ENCODE results near the gene CDCA4.
A peak's percentile ranks its signal among the peaks of the same experiment; 100 is the strongest.
"Not testable (repeated sequence)": the region's sequence is repeated elsewhere in the genome, so short reads cannot be mapped to it uniquely, and the experiment has no call there.

Gene CDCA4

GRCh38 chr14:105034315-105035039 lies 13.6 kb upstream of the CDCA4 start:
- H3K9ac ChIP-seq (ENCODE audit: low read length) = no peak overlapping the region

DNA sequence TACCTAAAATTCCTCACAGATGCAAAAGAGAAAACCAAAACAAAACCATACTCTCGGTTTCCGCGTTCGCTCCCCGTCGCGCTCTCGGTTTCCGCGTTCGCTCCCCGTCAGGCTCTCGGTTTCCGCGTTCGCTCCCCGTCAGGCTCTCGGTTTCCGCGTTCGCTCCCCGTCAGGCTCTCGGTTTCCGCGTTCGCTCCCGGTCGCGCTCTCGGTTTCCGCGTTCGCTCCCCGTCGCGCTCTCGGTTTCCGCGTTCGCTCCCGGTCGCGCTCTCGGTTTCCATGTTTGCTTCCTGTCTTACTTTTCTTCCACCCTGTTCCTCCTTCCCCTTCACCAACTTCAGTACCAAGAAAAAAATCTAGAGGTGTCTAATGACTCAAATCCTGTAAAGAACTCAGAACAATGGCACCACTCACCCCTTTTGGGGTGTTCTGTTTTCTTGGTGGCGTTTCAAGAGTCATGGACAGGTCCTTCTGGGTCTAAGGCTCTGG lies 12.6 kb upstream of the CDCA4 start:
- not testable (repeated sequence) for H3K4me2 ChIP-seq (ENCODE audit: low read length); H3K79me2 ChIP-seq (ENCODE audit: insufficient read depth, low read length); H3K27ac ChIP-seq (ENCODE audit: low read depth, low read length, poor library complexity, severe bottlenecking); H3K36me3 ChIP-seq (ENCODE audit: insufficient read depth, low read length); H3F3A ChIP-seq (ENCODE audit: insufficient read depth, low read length); H2AFZ ChIP-seq (ENCODE audit: low read length); H3K9me2 ChIP-seq (ENCODE audit: low read depth, low read length); H3K4me3 ChIP-seq (ENCODE audit: low read depth, low read length, poor library complexity, severe bottlenecking); H4K20me1 ChIP-seq (ENCODE audit: insufficient read depth, low read length); H3K9ac ChIP-seq (ENCODE audit: low read length)
- peaks cover 15% of the 10 kb centered on the region; the same call in 1 of the 2 replicates for H3K9me3 ChIP-seq (ENCODE audit: low read length)
- peaks cover 16% of the 10 kb centered on the region for H3K27me3 ChIP-seq (ENCODE audit: insufficient read depth, low read length)
- peaks cover 13% of the 10 kb centered on the region for H3K4me1 ChIP-seq (ENCODE audit: insufficient read depth, low read length, severe bottlenecking)

More at GRCh38 chr14:105034315-105035039, 13.6 kb upstream of the CDCA4 start:
- H3K36me3 ChIP-seq (ENCODE audit: insufficient read depth, low read length) = no peaks in the 10 kb centered on the region; the same call in 1 of the 2 replicates
- TF ChIP-seq, protein P1, sequence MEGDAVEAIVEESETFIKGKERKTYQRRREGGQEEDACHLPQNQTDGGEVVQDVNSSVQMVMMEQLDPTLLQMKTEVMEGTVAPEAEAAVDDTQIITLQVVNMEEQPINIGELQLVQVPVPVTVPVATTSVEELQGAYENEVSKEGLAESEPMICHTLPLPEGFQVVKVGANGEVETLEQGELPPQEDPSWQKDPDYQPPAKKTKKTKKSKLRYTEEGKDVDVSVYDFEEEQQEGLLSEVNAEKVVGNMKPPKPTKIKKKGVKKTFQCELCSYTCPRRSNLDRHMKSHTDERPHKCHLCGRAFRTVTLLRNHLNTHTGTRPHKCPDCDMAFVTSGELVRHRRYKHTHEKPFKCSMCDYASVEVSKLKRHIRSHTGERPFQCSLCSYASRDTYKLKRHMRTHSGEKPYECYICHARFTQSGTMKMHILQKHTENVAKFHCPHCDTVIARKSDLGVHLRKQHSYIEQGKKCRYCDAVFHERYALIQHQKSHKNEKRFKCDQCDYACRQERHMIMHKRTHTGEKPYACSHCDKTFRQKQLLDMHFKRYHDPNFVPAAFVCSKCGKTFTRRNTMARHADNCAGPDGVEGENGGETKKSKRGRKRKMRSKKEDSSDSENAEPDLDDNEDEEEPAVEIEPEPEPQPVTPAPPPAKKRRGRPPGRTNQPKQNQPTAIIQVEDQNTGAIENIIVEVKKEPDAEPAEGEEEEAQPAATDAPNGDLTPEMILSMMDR (IDR thresholded peaks at IDR 0.05; ENCODE audit: low read length) = no peak
- no peak for TF ChIP-seq EZH2 (IDR thresholded peaks at IDR 0.05; ENCODE audit: borderline replicate concordance, low read length)
- H3K4me2 ChIP-seq (ENCODE audit: low read length) = no peak overlapping the region
- H3K4me1 ChIP-seq (ENCODE audit: insufficient read depth, low read length, severe bottlenecking) = peaks cover 13% of the 10 kb centered on the region
- H3K9me2 ChIP-seq (ENCODE audit: low read depth, low read length) = no peaks in the 10 kb centered on the region
- H2AFZ ChIP-seq (ENCODE audit: low read length) = peak overlapping the region; percentile 52; the same call in 1 of the 2 replicates
- no peaks in the 10 kb centered on the region for H3F3A ChIP-seq (ENCODE audit: insufficient read depth, low read length)
- H3K79me2 ChIP-seq (ENCODE audit: insufficient read depth, low read length) = no peaks in the 10 kb centered on the region
- peaks cover 13% of the 10 kb centered on the region for H3K27me3 ChIP-seq (ENCODE audit: insufficient read depth, low read length)
- no peaks in the 10 kb centered on the region for H4K20me1 ChIP-seq (ENCODE audit: insufficient read depth, low read length)
- no peak overlapping the region for H3K27ac ChIP-seq (ENCODE audit: low read depth, low read length, poor library complexity, severe bottlenecking)
- H3K4me3 ChIP-seq (ENCODE audit: low read depth, low read length, poor library complexity, severe bottlenecking) = no peak overlapping the region
- H3K9me3 ChIP-seq (ENCODE audit: low read length) = peaks cover 15% of the 10 kb centered on the region; the same call in 1 of the 2 replicates

DNA sequence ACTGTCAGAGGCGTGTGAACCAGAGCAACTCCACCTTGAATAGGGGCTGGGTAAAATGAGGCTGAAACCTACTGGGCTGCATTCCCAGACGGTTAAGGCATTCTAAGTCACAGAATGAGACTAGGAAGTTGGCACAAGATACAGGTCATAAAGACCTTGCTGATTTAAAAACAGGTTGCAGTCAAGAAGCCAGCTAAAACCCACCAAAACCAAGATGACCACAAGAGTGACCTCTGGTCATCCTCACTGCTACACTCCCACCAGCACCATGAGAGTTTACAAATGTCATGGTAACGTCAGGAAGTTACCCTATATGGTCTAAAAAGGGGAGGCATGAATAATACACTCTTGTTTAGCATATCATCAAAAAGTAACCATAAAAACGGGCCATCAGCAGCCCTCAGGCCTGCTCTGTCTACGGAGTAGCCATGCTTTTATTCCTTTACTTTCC lies 11.6 kb upstream of the CDCA4 start:
- H3K9me2 ChIP-seq (ENCODE audit: low read depth, low read length); H3K36me3 ChIP-seq (ENCODE audit: insufficient read depth, low read length); H2AFZ ChIP-seq (ENCODE audit: low read length); H3K4me2 ChIP-seq (ENCODE audit: low read length); H3K27ac ChIP-seq (ENCODE audit: low read depth, low read length, poor library complexity, severe bottlenecking); H3K4me3 ChIP-seq (ENCODE audit: low read depth, low read length, poor library complexity, severe bottlenecking); H3F3A ChIP-seq (ENCODE audit: insufficient read depth, low read length); H3K79me2 ChIP-seq (ENCODE audit: insufficient read depth, low read length); H3K9ac ChIP-seq (ENCODE audit: low read length); H4K20me1 ChIP-seq (ENCODE audit: insufficient read depth, low read length): not testable (repeated sequence)
- Histone ChIP-seq H3K9me3 (ENCODE audit: low read length) (peaks cover 15% of the 10 kb centered on the region; the same call in 1 of the 2 replicates), H3K27me3 (ENCODE audit: insufficient read depth, low read length) (peaks cover 21% of the 10 kb centered on the region), H3K4me1 (ENCODE audit: insufficient read depth, low read length, severe bottlenecking) (peaks cover 14% of the 10 kb centered on the region)

- H3K4me2 ChIP-seq (ENCODE audit: low read length) = no peak overlapping the region
- peaks cover 15% of the 10 kb centered on the region; the same call in 1 of the 2 replicates for H3K9me3 ChIP-seq (ENCODE audit: low read length)
- peaks cover 21% of the 10 kb centered on the region for H3K4me1 ChIP-seq (ENCODE audit: insufficient read depth, low read length, severe bottlenecking)
- H3K9ac ChIP-seq (ENCODE audit: low read length) = no peak overlapping the region
- H3K9me2 ChIP-seq (ENCODE audit: low read depth, low read length) = no peaks in the 10 kb centered on the region
- no peaks in the 10 kb centered on the region; the same call in 1 of the 2 replicates for H3K36me3 ChIP-seq (ENCODE audit: insufficient read depth, low read length)
- H3K4me3 ChIP-seq (ENCODE audit: low read depth, low read length, poor library complexity, severe bottlenecking) = no peak overlapping the region
- no peaks in the 10 kb centered on the region for H3K79me2 ChIP-seq (ENCODE audit: insufficient read depth, low read length)
- H2AFZ ChIP-seq (ENCODE audit: low read length) = no peak overlapping the region
- peaks cover 21% of the 10 kb centered on the region for H3K27me3 ChIP-seq (ENCODE audit: insufficient read depth, low read length)
- TF ChIP-seq EZH2 (IDR thresholded peaks at IDR 0.05; ENCODE audit: borderline replicate concordance, low read length) = no peak
- TF ChIP-seq, protein P1 (IDR thresholded peaks at IDR 0.05; ENCODE audit: low read length) = no peak
- H3K27ac ChIP-seq (ENCODE audit: low read depth, low read length, poor library complexity, severe bottlenecking) = no peak overlapping the region
- no peaks in the 10 kb centered on the region for H3F3A ChIP-seq (ENCODE audit: insufficient read depth, low read length)
- H4K20me1 ChIP-seq (ENCODE audit: insufficient read depth, low read length) = no peaks in the 10 kb centered on the region
These were observed 10.0 kb upstream of the CDCA4 start for GRCh38 chr14:105030836-105031396.
